H1 (cell line): ENCODE results near the gene ABCA13.

Experiments used
- CHD2 ChIP-seq: IDR thresholded peaks from 2 replicates; pipeline ENCODE4 v1.6.1; 2012; ENCODE audit warnings: low read length, improper control_type of control experiment
- CTCF ChIP-seq, 3 experiments: IDR thresholded peaks; 1 replicate in 2 of 3; 2 replicates in 1 of 3; pipeline versions ENCODE4 v1.5.1 to v1.6.1; 2011; ENCODE audit warnings: low read length in 3 of 3, mild to moderate bottlenecking in 3 of 3, inconsistent platforms in 2 of 3, low read depth in 1 of 3, moderate library complexity in 1 of 3; ENCODE audit not compliant: insufficient read depth in 1 of 3; ENCODE audit errors: control extremely low read depth in 1 of 3
- EZH2 ChIP-seq: fragments of 200-600 bp; sonication (generic); IDR thresholded peaks from 2 replicates; pipeline ENCODE4 v1.7.1; 2012; ENCODE audit warnings: low read depth, mild to moderate bottlenecking, moderate library complexity, low read length, inconsistent platforms; ENCODE audit not compliant: severe bottlenecking
- FOSL1 ChIP-seq: IDR thresholded peaks from 2 replicates; pipeline ENCODE4 v1.6.1; 2011; ENCODE audit warnings: mild to moderate bottlenecking, low read depth, low read length, moderate library complexity; ENCODE audit not compliant: insufficient read depth
- JUN ChIP-seq: IDR thresholded peaks from 2 replicates; pipeline ENCODE4 v1.6.1; 2011; ENCODE audit warnings: low read depth, mild to moderate bottlenecking, improper control_type of control experiment, low read length
- NRF1 ChIP-seq: IDR thresholded peaks from 2 replicates; pipeline ENCODE4 v1.6.1; 2011; ENCODE audit warnings: mild to moderate bottlenecking, low read depth, low read length, improper control_type of control experiment
- PHF8 ChIP-seq: fragments of 200-600 bp; sonication (generic); conservative IDR thresholded peaks from 2 replicates; pipeline ENCODE4 v1.7.1; 2012; ENCODE audit warnings: low read depth, mild to moderate bottlenecking, inconsistent platforms, low read length, moderate library complexity
- POLR2A ChIP-seq, 2 experiments: IDR thresholded peaks; 1 replicate in 1 of 2; 2 replicates in 1 of 2; pipeline ENCODE4 v1.6.1; 2011; ENCODE audit warnings: low read depth in 2 of 2, low read length in 2 of 2, mild to moderate bottlenecking in 2 of 2; ENCODE audit errors: control extremely low read depth in 1 of 2
- POLR2AphosphoS5 ChIP-seq: IDR thresholded peaks from 2 replicates; pipeline ENCODE4 v1.6.1; 2011; ENCODE audit warnings: low read depth, low read length
- SAP30 ChIP-seq: fragments of 300-600 bp; sonication (generic); IDR thresholded peaks from 2 replicates; pipeline ENCODE4 v1.7.1; 2012; ENCODE audit warnings: low read length, moderate library complexity, mild to moderate bottlenecking, inconsistent platforms; ENCODE audit not compliant: insufficient read depth, insufficient replicate concordance
- TCF12 ChIP-seq: IDR thresholded peaks from 2 replicates; pipeline ENCODE4 v1.6.1; 2011; ENCODE audit warnings: low read depth, mild to moderate bottlenecking, low read length

DNA sequence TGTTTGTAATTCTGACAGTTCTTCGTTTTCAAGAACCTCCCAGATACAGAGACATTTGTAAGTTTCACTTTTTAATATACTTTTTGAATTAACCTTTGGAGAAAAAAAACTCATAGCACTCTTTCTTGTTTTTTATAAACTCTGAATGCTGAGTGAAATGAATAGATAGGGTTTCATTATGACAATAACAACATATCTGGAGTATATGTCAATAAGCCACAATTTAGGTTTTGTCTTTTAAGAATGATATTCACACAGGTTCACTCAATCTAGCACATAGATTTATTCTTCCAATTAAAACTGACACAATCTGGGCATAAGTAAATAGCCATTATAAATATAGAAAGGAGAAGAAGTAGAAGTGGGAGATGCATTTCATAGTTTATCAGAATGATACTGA is 21.7 kb downstream of the ABCA13 start:
- TF ChIP-seq JUN = no peak
- no peak for TF ChIP-seq EZH2
- TF ChIP-seq CTCF (IDR thresholded peaks at IDR 0.05; ENCODE audit: control extremely low read depth in 1 of 3, insufficient read depth in 1 of 3, low read depth in 1 of 3, low read length in 3 of 3) = no peak
- no peak for TF ChIP-seq NRF1
- no peak for TF ChIP-seq PHF8
- TF ChIP-seq TCF12 = no peak
- no peak for TF ChIP-seq SAP30
- no peak for TF ChIP-seq CHD2
- no peak for TF ChIP-seq FOSL1
- TF ChIP-seq POLR2AphosphoS5 = no peak
- TF ChIP-seq POLR2A (IDR thresholded peaks at IDR 0.05; ENCODE audit: control extremely low read depth in 1 of 2, low read depth in 2 of 2, low read length in 2 of 2) = no peak
